Astrocyte (in vitro differentiated cells and primary cell): Measurements from ENCODE around the gene MYO3B.

Experiments
- EZH2 ChIP-seq: IDR thresholded peaks from 2 replicates; pipeline ENCODE4 v1.6.1; 2012; ENCODE audit warnings: mild to moderate bottlenecking, low read length, inconsistent platforms; ENCODE audit not compliant: insufficient read depth
- TF ChIP-seq, protein P1 (sequence below): IDR thresholded peaks from 2 replicates; pipeline ENCODE4 v1.5.1; 2011; ENCODE audit warnings: low read depth, mild to moderate bottlenecking, inconsistent platforms, low read length, moderate library complexity; ENCODE audit not compliant: insufficient read depth

DNA sequence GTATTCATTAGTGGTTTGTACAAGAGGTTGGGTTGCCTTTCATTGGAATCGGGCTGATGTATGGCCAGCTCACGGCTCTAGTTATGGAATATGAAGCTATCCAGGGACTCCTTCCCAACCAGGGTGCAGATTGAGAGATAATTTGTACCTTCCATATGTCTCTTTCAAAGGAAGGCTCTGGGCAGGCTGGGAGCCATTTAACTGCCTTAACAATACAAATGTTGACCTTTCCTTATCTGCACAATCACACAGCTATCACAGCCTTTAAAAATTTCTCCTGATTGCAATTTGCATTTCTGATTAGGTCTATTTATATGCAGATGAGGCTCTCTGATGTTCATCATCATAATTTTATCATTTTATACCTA is 58.7 kb downstream of the MYO3B start:
- TF ChIP-seq, protein P1, sequence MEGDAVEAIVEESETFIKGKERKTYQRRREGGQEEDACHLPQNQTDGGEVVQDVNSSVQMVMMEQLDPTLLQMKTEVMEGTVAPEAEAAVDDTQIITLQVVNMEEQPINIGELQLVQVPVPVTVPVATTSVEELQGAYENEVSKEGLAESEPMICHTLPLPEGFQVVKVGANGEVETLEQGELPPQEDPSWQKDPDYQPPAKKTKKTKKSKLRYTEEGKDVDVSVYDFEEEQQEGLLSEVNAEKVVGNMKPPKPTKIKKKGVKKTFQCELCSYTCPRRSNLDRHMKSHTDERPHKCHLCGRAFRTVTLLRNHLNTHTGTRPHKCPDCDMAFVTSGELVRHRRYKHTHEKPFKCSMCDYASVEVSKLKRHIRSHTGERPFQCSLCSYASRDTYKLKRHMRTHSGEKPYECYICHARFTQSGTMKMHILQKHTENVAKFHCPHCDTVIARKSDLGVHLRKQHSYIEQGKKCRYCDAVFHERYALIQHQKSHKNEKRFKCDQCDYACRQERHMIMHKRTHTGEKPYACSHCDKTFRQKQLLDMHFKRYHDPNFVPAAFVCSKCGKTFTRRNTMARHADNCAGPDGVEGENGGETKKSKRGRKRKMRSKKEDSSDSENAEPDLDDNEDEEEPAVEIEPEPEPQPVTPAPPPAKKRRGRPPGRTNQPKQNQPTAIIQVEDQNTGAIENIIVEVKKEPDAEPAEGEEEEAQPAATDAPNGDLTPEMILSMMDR: no peak
- no peak for TF ChIP-seq EZH2
